Spleen (tissue), 11 donors: ENCODE results near the gene SELENOH. TPM values are rescaled to one million over a fixed set of nuclear protein-coding genes. Genes with fewer than 3 reads are reported as not detected.

Experiments
- DNase-seq: peaks from one replicate; pipeline ENCODE4 v3.0.0-alpha.2; 2020
- H3K27ac ChIP-seq, 8 donors: fragments of 200-600 bp; sonication (generic) in 7 of 8; 1 replicate in 4 of 8; 2 replicates in 4 of 8; pipeline versions ENCODE4 v1.5.0 to v1.8.0; 2016 to 2021; ENCODE audit warnings: inconsistent platforms in 4 of 8, mild to moderate bottlenecking in 4 of 8, moderate library complexity in 1 of 8
- H3K27me3 ChIP-seq, 7 donors: fragments of 200-600 bp; sonication (generic) in 6 of 7; replicated peaks in 1 of 7; 1 replicate in 4 of 7; 2 replicates in 3 of 7; pipeline versions ENCODE4 v1.5.0 to v1.8.0; 2016 to 2021; ENCODE audit warnings: inconsistent platforms in 3 of 7, mild to moderate bottlenecking in 1 of 7
- H3K36me3 ChIP-seq, 6 donors: fragments of 200-600 bp; sonication (generic) in 5 of 6; 1 replicate in 4 of 6; 2 replicates in 2 of 6; pipeline versions ENCODE4 v1.5.0 to v1.8.0; 2016 to 2021; ENCODE audit warnings: inconsistent platforms in 2 of 6
- H3K4me1 ChIP-seq, 6 donors: fragments of 200-600 bp; sonication (generic) in 5 of 6; 1 replicate in 3 of 6; 2 replicates in 3 of 6; pipeline versions ENCODE4 v1.5.0 to v1.8.0; 2016 to 2021; ENCODE audit warnings: inconsistent platforms in 3 of 6
- H3K4me3 ChIP-seq, 8 donors: fragments of 200-600 bp; sonication (generic) in 7 of 8; 1 replicate in 4 of 8; 2 replicates in 4 of 8; pipeline versions ENCODE4 v1.5.0 to v1.8.0; 2016 to 2021; ENCODE audit warnings: inconsistent platforms in 4 of 8, mild to moderate bottlenecking in 4 of 8, moderate library complexity in 2 of 8
- H3K9me3 ChIP-seq, 8 donors: fragments of 200-600 bp; sonication (generic) in 7 of 8; 1 replicate in 4 of 8; 2 replicates in 4 of 8; pipeline versions ENCODE4 v1.5.0 to v1.8.0; 2016 to 2021; ENCODE audit warnings: inconsistent platforms in 4 of 8
- POLR2A ChIP-seq, 3 donors: fragments of 450-650 bp; IDR thresholded peaks; one replicate each; pipeline ENCODE4 v1.5.1; 2017; ENCODE audit warnings: antibody characterized with exemption in 3 of 3, mild to moderate bottlenecking in 1 of 3
- POLR2AphosphoS5 ChIP-seq, 3 donors: sonication (generic); formaldehyde crosslinking; IDR thresholded peaks; one replicate each; pipeline ENCODE4 v1.5.1; 2017; ENCODE audit warnings: antibody characterized with exemption in 3 of 3
- WGBS, 5 donors: extraction: QIAGEN DNeasy Blood & Tissue Kit in 3 of 5; methylation state at CpG; one replicate each; pipeline versions ENCODE4 v1.1.5 to v1.1.7; 2013 to 2018; 5-methylcytosine and 5-hydroxymethylcytosine counted together
- intact Hi-C: fragments of 100-400 bp; cut with DNase I; formaldehyde crosslinking; loops from one replicate; pipeline ENCODE4 v1.15.0; 2023; ENCODE audit warnings: low total_unique reads
- polyA plus RNA-seq, 3 donors: library from polyadenylated mRNA; stranded (reverse); fragments of 200-250 nt; gene quantifications; one replicate each; pipeline ENCODE4 v1.2.1, GENCODE V29; 2013
- total RNA-seq, 7 donors: library from RNA; depleted of rRNA in 3 of 7; stranded (reverse); fragments of >200 nt in 3 of 7; fragmentation: NEBNext Ultra II Directional in 4 of 7; extraction: Animal tissue kit (Norgen Biotek cat#: 25700) in 4 of 7; gene quantifications; one replicate each; pipeline versions ENCODE4 v1.1.0 to v1.2.1, GENCODE V29; 2016 to 2021
- TF ChIP-seq, protein P1 (sequence below), 11 experiments: fragments of 200-600 bp in 7 of 11; fragments of 450-650 bp in 4 of 11; sonication (generic) in 4 of 11; IDR thresholded peaks in 8 of 11; conservative IDR thresholded peaks in 3 of 11; 1 replicate in 7 of 11; 2 replicates in 4 of 11; pipeline versions ENCODE4 v1.4.0 to v1.8.0; 2016 to 2021; ENCODE audit warnings: antibody characterized with exemption in 11 of 11, inconsistent platforms in 4 of 11, mild to moderate bottlenecking in 1 of 11
- donor health status: healthy with polysubstance abuse.
- donor health status: DM: no; HTN: no; CAD: no; lungs with moderate emphysema.
- donor health status: DM: no; HTN: no; CAD: no.
- donor health status: Bipolar disorder and iron deficiency.
- donor health status: healthy.
- donor health status: DM: no; HTN: no; CAD: no.
- donor health status: DM: yes; HTN: yes; CAD: no.

SELENOH gene
- total and polyA plus RNA-seq, 10 donors = 79.1 to 247 (median 115) TPM

DNA sequence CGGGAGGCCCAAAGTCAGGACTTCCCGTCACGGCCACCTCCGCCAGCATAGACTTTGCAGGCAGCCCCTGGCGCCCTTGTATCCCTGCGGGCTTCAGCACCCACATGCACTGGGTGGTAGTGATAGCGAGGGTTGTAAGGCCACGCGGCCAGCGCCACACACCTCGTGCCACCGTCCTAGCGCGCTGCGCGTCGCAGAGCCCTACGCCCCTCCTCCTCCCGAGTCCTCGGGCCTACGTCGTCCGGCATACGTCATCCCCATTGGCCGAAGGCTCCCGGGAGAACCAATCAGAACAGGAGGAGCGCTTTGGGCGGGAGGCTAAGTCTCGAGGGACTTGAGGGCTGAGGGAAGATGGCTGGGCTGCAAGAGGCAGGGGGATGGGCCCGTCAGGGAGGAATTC lies 11.7 kb downstream of the SELENOH start:
- H3K4me1 ChIP-seq = peaks cover 0 to 16% (median 3%) of the 10 kb centered on the region in 6 donors
- no peak overlapping the region for H3K4me3 ChIP-seq
- H3K36me3 ChIP-seq = no peaks in the 10 kb centered on the region
- H3K27me3 ChIP-seq = no peaks in the 10 kb centered on the region
- no peak for DNase-seq
- H3K27ac ChIP-seq = no peak overlapping the region
- intact Hi-C loops = no loop called here
- TF ChIP-seq POLR2AphosphoS5 (IDR thresholded peaks at IDR 0.05) (peak in 2 of 3 donors; percentile 21 to 73), POLR2A (IDR thresholded peaks at IDR 0.05) (no peak)
- TF ChIP-seq, protein P1, sequence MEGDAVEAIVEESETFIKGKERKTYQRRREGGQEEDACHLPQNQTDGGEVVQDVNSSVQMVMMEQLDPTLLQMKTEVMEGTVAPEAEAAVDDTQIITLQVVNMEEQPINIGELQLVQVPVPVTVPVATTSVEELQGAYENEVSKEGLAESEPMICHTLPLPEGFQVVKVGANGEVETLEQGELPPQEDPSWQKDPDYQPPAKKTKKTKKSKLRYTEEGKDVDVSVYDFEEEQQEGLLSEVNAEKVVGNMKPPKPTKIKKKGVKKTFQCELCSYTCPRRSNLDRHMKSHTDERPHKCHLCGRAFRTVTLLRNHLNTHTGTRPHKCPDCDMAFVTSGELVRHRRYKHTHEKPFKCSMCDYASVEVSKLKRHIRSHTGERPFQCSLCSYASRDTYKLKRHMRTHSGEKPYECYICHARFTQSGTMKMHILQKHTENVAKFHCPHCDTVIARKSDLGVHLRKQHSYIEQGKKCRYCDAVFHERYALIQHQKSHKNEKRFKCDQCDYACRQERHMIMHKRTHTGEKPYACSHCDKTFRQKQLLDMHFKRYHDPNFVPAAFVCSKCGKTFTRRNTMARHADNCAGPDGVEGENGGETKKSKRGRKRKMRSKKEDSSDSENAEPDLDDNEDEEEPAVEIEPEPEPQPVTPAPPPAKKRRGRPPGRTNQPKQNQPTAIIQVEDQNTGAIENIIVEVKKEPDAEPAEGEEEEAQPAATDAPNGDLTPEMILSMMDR (IDR thresholded peaks at IDR 0.05 in 8 of 11, conservative IDR thresholded peaks at IDR 0.05 in 3 of 11) = no peak
- H3K9me3 ChIP-seq = no peaks in the 10 kb centered on the region
- 96 to 99% (median 97%) methylated on average over 26 to 30 of the region's 30 CpGs for WGBS, 5 donors

- Histone ChIP-seq H3K9me3 (no peaks in the 10 kb centered on the region), H3K4me1 (peaks cover 0 to 29% (median 0%) of the 10 kb centered on the region in 6 donors), H3K27me3 (no peaks in the 10 kb centered on the region), H3K4me3 (no peak overlapping the region), H3K36me3 (no peaks in the 10 kb centered on the region), H3K27ac (no peak overlapping the region)
- no peak for DNase-seq
- TF ChIP-seq, protein P1 (IDR thresholded peaks at IDR 0.05 in 8 of 11, conservative IDR thresholded peaks at IDR 0.05 in 3 of 11) = no peak
- TF ChIP-seq POLR2AphosphoS5 (IDR thresholded peaks at IDR 0.05) = no peak
- no peak for TF ChIP-seq POLR2A (IDR thresholded peaks at IDR 0.05)
- intact Hi-C loops = loop anchor here (5.0 kb wide), 1 partner anchor 44 kb away; no protein-coding TSS in a partner anchor
- 88 to 94% (median 88%) methylated on average over 3 of the region's 3 CpGs for WGBS, 5 donors
Measured at GRCh38 chr11:57758174-57758573, 16.9 kb downstream of the SELENOH start.

DNA sequence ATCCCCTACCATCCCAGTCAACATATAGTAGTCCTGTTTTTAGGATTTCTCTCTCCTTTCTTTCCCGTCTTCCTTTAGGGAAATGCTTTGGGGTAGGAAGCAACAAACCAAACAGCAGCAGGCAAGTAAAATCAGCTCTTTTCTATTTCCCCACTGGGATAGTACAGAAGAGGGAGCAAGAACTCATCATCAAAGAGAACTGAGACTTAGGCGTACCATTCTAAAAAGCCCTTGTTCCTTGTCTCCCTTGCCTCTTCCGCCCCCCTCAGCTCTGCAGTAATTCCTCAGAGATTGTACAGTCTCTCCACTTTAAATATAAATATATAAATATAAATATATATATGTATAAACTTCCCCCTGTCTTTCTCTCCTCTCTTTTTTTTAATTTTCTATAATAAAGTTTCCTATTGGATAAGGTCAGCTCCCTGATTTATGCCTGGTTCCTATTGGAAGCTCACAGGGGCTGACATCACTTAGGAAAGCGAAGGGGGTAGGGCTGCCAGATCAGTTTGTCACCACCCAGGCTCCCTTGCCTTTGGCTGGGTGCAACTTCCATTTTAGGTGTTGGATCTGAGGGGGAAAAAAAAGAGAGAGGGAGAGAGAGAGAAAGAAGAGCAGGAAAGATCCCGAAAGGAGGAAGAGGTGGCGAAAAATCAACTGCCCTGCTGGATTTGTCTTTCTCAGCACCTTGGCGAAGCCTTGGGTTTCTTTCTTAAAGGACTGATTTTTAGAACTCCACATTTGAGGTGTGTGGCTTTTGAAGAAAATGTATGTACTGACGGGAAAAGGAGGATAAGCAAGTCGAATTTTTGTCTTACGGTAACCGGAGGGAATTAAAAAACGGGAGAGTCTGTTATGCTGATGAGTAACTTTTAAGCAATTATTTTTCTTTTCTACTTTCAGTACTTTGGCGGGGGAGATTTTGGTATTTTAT lies 20.3 kb downstream of the SELENOH start, which contains the start of gene CTNND1:
CTNND1 (plus strand) TSS at position 502 of the 934 bp plus-strand sequence. CDS start 29,677 bp downstream, outside the sequence.
- DNase-seq = no peak
- H3K27me3 ChIP-seq = no peaks in the 10 kb centered on the region
- 14 to 23% (median 19%) methylated on average over 13 of the region's 13 CpGs for WGBS, 5 donors
- TF ChIP-seq, protein P1 (IDR thresholded peaks at IDR 0.05 in 8 of 11, conservative IDR thresholded peaks at IDR 0.05 in 3 of 11) = no peak
- TF ChIP-seq POLR2A (IDR thresholded peaks at IDR 0.05) = peak in 1 of 3 donors; percentile 65
- peak in 2 of 3 donors; percentile 36 to 92 for TF ChIP-seq POLR2AphosphoS5 (IDR thresholded peaks at IDR 0.05)
- peak within 1 kb of the TSS; percentile 79 to 92 (median 88) for H3K27ac ChIP-seq
- H3K9me3 ChIP-seq = no peaks in the 10 kb centered on the region
- no peaks in the 10 kb centered on the region for H3K36me3 ChIP-seq
- peaks cover 0 to 63% (median 16%) of the 10 kb centered on the region in 6 donors for H3K4me1 ChIP-seq
- peak within 1 kb of the TSS; percentile 41 to 69 (median 48) for H3K4me3 ChIP-seq
- intact Hi-C loops = no loop called here
